ENCODE data around the gene MYO9A.

MYO9A gene

GRCh38 chr15:71817351-71817750 lies 300.6 kb downstream of the MYO9A start:
- Histone ChIP-seq H3K27me3 (ENCODE audit: insufficient read depth, low read length) (no peaks in the 10 kb centered on the region), H3K27ac (ENCODE audit: low read depth, low read length) (no peak overlapping the region), H3K9ac (ENCODE audit: low read depth, low read length) (no peak overlapping the region), H3K4me3 (ENCODE audit: low read length) (no peak overlapping the region), H3K9me3 (ENCODE audit: insufficient read depth, low read depth, low read length) (peaks cover 12% of the 10 kb centered on the region; the same call in 1 of the 2 replicates), H3K4me1 (ENCODE audit: insufficient read depth, low read length) (no peaks in the 10 kb centered on the region), H3K36me3 (ENCODE audit: insufficient read depth, low read length) (no peaks in the 10 kb centered on the region)
- 97% methylated on average over 13 of the region's 13 CpGs for whole genome bisulfite sequencing

DNA sequence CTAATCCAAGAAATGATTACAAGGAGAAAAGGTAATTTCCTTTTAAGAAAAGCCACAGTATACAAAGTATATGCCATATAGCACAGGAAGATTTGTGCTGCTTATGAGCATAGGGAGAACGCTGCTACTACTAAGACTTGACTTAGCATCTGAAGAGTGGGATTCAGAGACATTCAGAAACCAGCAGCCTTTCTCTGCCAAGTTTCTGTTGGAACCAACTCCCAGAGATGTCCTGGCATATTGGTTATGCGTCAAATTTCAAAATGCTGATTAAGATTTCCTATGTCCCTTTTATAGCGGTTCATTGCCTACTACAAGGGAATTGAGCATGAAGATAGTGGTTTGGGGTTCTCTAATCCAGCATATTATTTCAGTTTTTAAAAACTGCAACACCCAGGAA lies 302.6 kb downstream of the MYO9A start:
- Histone ChIP-seq H3K36me3 (ENCODE audit: insufficient read depth, low read length) (no peaks in the 10 kb centered on the region), H3K27ac (ENCODE audit: low read depth, low read length) (no peak overlapping the region), H3K27me3 (ENCODE audit: insufficient read depth, low read length) (no peaks in the 10 kb centered on the region), H3K4me3 (ENCODE audit: low read length) (no peak overlapping the region), H3K9ac (ENCODE audit: low read depth, low read length) (no peak overlapping the region), H3K9me3 (ENCODE audit: insufficient read depth, low read depth, low read length) (no peaks in the 10 kb centered on the region), H3K4me1 (ENCODE audit: insufficient read depth, low read length) (0 out of 2 replicates have a peak, but pooled peaks cover 2% of the 10 kb centered on the region)
- 96% methylated on average over 2 of the region's 3 CpGs for WGBS

- no peak overlapping the region for H3K27ac ChIP-seq (ENCODE audit: low read depth, low read length)
- no peak overlapping the region for H3K4me3 ChIP-seq (ENCODE audit: low read length)
These were observed 304.1 kb downstream of the MYO9A start for GRCh38 chr15:71813723-71814470.

DNA sequence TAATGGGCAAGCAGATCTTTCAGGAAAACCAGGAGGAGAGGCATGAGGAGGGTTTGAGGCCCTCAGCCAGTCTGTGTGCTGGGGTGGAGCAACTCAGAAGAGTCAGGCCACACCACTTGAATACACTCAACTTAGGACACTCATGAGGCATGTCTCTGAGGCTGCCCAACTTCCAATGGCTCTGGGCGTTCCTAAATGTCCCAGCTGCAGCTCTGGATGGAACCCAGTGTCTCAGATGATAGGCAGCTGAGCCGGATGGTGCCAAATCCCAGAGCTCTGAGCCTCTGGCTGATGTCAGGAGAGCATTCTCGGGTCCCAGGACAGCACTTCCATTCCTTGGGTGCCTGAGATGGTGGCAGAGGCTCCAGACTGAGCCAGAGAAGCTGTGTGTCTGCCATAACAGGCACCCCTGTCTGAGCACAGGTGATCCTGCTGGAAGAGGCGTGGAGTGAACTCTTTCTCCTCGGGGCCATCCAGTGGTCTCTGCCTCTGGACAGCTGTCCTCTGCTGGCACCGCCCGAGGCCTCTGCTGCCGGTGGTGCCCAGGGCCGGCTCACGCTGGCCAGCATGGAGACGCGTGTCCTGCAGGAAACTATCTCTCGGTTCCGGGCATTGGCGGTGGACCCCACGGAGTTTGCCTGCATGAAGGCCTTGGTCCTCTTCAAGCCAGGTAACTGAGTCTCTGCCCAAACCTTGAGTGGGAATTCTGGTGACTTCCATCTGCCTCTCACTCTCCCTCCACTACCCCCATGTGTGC lies 304.8 kb downstream of the MYO9A start:
- H3K9ac ChIP-seq (ENCODE audit: low read depth, low read length), result no peak overlapping the region
- WGBS, result 94% methylated on average over 16 of the region's 16 CpGs
- H3K27ac ChIP-seq (ENCODE audit: low read depth, low read length), result no peak overlapping the region
- peaks cover 5% of the 10 kb centered on the region; the same call in 1 of the 2 replicates for H3K4me1 ChIP-seq (ENCODE audit: insufficient read depth, low read length)
- H3K27me3 ChIP-seq (ENCODE audit: insufficient read depth, low read length), result no peaks in the 10 kb centered on the region
- H3K36me3 ChIP-seq (ENCODE audit: insufficient read depth, low read length), result no peaks in the 10 kb centered on the region
- H3K4me3 ChIP-seq (ENCODE audit: low read length), result no peak overlapping the region
- no peaks in the 10 kb centered on the region for H3K9me3 ChIP-seq (ENCODE audit: insufficient read depth, low read depth, low read length)

More at GRCh38 chr15:71813723-71814470, 304.1 kb downstream of the MYO9A start:
- 95% methylated on average over 9 of the region's 9 CpGs for WGBS
- Histone ChIP-seq H3K9ac (ENCODE audit: low read depth, low read length) (no peak overlapping the region), H3K9me3 (ENCODE audit: insufficient read depth, low read depth, low read length) (no peaks in the 10 kb centered on the region), H3K27me3 (ENCODE audit: insufficient read depth, low read length) (no peaks in the 10 kb centered on the region), H3K36me3 (ENCODE audit: insufficient read depth, low read length) (no peaks in the 10 kb centered on the region), H3K4me1 (ENCODE audit: insufficient read depth, low read length) (0 out of 2 replicates have a peak, but pooled peaks cover 2% of the 10 kb centered on the region)

GRCh38 chr15:71811752-71812735 lies 305.9 kb downstream of the MYO9A start:
- 93% methylated on average over 38 of the region's 38 CpGs for WGBS
- H3K9ac ChIP-seq (ENCODE audit: low read depth, low read length), result no peak overlapping the region
- peaks cover 16% of the 10 kb centered on the region for H3K4me1 ChIP-seq (ENCODE audit: insufficient read depth, low read length)
- H3K27me3 ChIP-seq (ENCODE audit: insufficient read depth, low read length), result no peaks in the 10 kb centered on the region
- H3K36me3 ChIP-seq (ENCODE audit: insufficient read depth, low read length), result no peaks in the 10 kb centered on the region
- H3K9me3 ChIP-seq (ENCODE audit: insufficient read depth, low read depth, low read length), result no peaks in the 10 kb centered on the region
- H3K4me3 ChIP-seq (ENCODE audit: low read length), result no peak overlapping the region
- no peak overlapping the region for H3K27ac ChIP-seq (ENCODE audit: low read depth, low read length)

GRCh38 chr15:71811036-71811736 lies 306.8 kb downstream of the MYO9A start:
- H3K9ac ChIP-seq (ENCODE audit: low read depth, low read length), result no peak overlapping the region
- 89% methylated on average over 27 of the region's 27 CpGs for WGBS
- H3K4me1 ChIP-seq (ENCODE audit: insufficient read depth, low read length), result peaks cover 22% of the 10 kb centered on the region
- H3K36me3 ChIP-seq (ENCODE audit: insufficient read depth, low read length), result no peaks in the 10 kb centered on the region
- H3K4me3 ChIP-seq (ENCODE audit: low read length), result no peak overlapping the region
- no peaks in the 10 kb centered on the region for H3K27me3 ChIP-seq (ENCODE audit: insufficient read depth, low read length)
- no peaks in the 10 kb centered on the region for H3K9me3 ChIP-seq (ENCODE audit: insufficient read depth, low read depth, low read length)
- no peak overlapping the region for H3K27ac ChIP-seq (ENCODE audit: low read depth, low read length)

DNA sequence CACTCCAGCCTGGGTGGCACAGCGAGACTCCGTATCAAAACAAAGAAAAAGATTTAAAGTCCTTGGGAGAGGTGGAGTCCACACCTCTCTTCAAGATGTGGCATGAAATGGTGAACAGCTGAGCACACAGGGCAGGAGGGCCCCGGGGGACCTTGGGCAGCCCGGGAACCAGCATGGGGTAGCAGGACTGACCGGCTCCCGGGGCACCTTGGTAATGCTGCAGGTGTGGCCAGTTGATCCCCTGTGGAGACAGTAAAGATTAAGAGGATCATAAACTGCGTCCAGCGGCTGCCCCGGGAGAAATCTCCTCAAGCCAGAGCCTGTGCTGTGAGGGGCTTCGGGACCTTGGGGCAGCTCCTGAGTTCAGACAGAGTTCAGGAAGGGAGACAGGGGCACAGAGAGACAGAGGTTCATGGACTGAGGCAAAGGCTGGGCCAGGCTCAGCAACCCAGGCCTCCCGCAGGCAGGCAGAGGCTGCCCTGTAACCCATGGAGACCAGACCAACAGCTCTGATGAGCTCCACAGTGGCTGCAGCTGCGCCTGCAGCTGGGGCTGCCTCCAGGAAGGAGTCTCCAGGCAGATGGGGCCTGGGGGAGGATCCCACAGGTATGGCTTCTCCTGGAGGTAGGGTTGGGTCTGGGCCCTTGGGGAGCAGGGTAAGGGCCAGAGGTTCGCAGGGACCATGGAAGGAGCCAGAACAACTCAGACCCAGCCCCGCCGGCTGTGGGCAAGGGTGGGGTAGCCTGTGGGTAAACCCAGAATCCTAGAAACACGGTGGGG lies 307.5 kb downstream of the MYO9A start, which contains the start of gene NR2E3:
TSS of gene NR2E3 (plus strand) at position 299 of the 780 bp plus-strand sequence. CDS start at position 489, 190 bp downstream.
- no peak within 1 kb of the TSS for H3K27ac ChIP-seq (ENCODE audit: low read depth, low read length)
- no peaks in the 10 kb centered on the region for H3K9me3 ChIP-seq (ENCODE audit: insufficient read depth, low read depth, low read length)
- 79% methylated on average over 16 of the region's 16 CpGs for WGBS
- H3K4me1 ChIP-seq (ENCODE audit: insufficient read depth, low read length), result peaks cover 22% of the 10 kb centered on the region
- no peaks in the 10 kb centered on the region for H3K27me3 ChIP-seq (ENCODE audit: insufficient read depth, low read length)
- no peaks in the 10 kb centered on the region for H3K36me3 ChIP-seq (ENCODE audit: insufficient read depth, low read length)
- H3K4me3 ChIP-seq (ENCODE audit: low read length), result no peak within 1 kb of the TSS
- H3K9ac ChIP-seq (ENCODE audit: low read depth, low read length), result no peak within 1 kb of the TSS

DNA sequence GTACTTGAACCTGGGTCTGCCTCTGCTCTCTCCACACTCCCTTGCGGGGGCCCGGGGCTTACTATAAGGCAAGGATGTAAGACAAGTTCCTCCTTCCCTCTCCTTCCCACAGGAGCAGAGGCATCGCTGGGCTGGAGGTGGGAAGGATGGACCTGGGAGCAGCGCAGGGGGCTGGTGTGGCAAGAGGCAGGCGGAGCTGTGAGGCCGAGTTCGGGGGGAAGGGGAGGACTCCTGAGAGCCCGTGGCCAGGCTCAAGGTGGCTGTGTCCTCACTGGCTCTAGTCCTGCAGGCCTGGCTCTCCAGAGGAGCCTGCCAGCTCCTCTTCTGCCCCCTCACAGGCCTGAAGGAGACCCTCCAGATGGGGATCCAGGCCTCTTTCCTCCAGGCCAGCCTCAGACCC lies 308.6 kb downstream of the MYO9A start:
- H3K4me3 ChIP-seq (ENCODE audit: low read length), result no peak overlapping the region
- no peaks in the 10 kb centered on the region for H3K36me3 ChIP-seq (ENCODE audit: insufficient read depth, low read length)
- H3K4me1 ChIP-seq (ENCODE audit: insufficient read depth, low read length), result peaks cover 22% of the 10 kb centered on the region
- WGBS, result 75% methylated on average over 7 of the region's 8 CpGs
- no peak overlapping the region for H3K9ac ChIP-seq (ENCODE audit: low read depth, low read length)
- no peaks in the 10 kb centered on the region for H3K9me3 ChIP-seq (ENCODE audit: insufficient read depth, low read depth, low read length)
- no peak overlapping the region for H3K27ac ChIP-seq (ENCODE audit: low read depth, low read length)
- no peaks in the 10 kb centered on the region for H3K27me3 ChIP-seq (ENCODE audit: insufficient read depth, low read length)

GRCh38 chr15:71808311-71809020 lies 309.5 kb downstream of the MYO9A start:
- Histone ChIP-seq H3K9ac (ENCODE audit: low read depth, low read length) (no peak overlapping the region), H3K9me3 (ENCODE audit: insufficient read depth, low read depth, low read length) (no peaks in the 10 kb centered on the region), H3K36me3 (ENCODE audit: insufficient read depth, low read length) (no peaks in the 10 kb centered on the region), H3K27ac (ENCODE audit: low read depth, low read length) (no peak overlapping the region), H3K4me3 (ENCODE audit: low read length) (no peak overlapping the region), H3K27me3 (ENCODE audit: insufficient read depth, low read length) (no peaks in the 10 kb centered on the region), H3K4me1 (ENCODE audit: insufficient read depth, low read length) (peaks cover 22% of the 10 kb centered on the region)
- 90% methylated on average over 18 of the region's 18 CpGs for WGBS
